IPS-NIHi7 (cell line): ENCODE results near the gene KRTAP27-1.

ENCODE experiments used
- DNase-seq: peaks from one replicate; pipeline ENCODE4 v3.0.0; 2012; ENCODE audit warnings: mixed read lengths; ENCODE audit errors: extremely low spot score

KRTAP27-1 gene, protein sequence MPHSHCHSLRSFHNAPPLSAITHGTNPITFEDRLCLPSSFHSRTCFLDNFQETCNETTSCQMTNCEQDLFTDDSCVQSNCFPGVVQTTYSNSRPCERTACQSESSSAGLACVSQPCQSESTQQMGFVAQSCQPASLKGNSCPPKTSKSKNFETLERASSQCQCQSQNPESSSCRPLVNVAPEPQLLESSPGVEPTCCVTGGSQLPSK

DNA sequence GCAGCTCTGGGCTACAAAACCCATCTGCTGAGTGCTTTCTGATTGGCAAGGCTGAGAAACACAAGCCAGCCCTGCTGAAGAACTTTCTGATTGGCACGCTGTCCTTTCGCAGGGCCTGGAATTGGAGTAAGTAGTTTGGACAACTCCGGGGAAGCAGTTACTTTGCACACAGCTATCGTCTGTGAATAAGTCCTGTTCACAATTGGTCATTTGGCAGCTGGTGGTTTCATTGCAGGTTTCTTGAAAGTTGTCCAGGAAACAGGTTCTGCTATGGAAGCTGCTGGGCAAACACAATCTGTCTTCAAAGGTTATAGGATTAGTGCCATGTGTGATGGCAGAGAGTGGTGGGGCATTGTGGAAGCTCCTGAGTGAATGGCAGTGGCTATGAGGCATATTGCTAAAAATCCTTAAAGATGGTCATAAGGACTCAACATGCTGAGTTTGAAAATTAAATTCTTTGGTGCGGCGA is at the start of gene KRTAP27-1:
Gene KRTAP27-1 (minus strand): TSS at position 419 of the 469 bp plus-strand sequence. CDS start 26 bp downstream, at position 393.
- no peak for DNase-seq

DNA sequence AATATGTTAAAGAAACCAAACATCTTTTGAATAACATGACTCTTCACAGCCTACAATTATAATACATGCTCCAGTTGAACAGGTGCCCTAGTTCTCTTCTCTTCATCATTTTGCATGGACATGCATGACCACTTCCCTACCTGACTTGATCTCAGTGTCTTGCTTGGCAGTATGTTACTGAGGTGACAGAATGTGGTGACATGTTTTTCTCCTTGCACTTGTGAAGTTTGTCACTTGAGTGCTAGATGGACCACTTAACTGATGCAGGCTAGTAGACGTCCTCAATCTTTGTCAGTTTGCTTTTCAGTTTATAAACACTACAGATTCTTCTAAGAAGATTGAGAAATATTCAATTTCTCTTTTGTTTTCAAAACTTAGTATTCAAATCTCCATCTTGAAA is 44.7 kb upstream of the KRTAP27-1 start:
- no peak for DNase-seq

DNA sequence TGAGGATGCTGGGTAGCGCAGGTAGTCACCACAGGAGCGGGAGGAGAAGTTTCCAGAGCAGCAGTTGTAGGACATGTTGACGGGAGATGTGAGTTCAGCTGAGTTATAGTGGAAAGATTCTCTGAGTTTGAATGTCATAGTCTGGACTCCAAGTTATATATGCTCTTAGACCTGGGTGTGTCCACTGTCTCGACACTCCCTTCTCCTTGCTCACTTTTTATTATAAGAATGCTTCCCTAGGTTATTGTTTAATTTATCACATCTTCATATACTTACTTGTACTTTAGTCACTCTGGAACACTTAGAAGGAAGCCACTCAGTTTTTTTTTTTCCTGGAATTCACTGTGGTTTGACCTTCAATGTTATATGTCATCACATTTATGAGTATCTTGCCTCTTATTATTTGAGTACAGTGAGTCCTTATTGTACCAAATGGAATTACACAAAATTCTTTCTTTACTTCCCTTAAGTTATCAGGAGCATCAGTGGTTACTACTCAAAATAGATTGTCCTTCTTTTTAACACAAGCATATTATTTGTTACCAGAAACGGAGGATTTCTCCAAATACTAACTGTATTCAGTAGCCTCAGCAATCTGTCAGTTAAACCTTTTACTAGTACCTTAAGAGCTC is 34.8 kb upstream of the KRTAP27-1 start, which contains the start of gene KRTAP13-2:
Gene KRTAP13-2 (minus strand): TSS at position 133 of the 632 bp plus-strand sequence. CDS start 58 bp downstream, at position 75.
- DNase-seq = no peak

DNA sequence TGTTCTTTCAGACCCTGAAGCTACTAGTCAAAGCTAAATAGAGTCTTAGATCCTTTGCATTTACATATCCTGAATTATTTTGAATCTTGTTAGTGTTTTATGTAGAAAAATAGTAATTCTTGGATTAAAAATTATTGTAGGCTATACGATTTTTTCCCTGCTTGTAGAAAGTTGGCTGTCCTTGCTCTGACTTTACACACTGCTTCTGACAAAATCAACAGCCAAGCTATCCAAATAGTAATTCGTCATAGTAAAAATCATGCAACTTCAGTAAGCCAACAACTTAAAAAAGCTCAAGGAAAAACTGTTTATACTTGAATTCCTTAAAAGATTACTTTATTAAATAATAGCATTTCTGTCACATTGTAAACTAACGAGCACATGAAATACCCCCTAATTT is 18.4 kb upstream of the KRTAP27-1 start:
- no peak for DNase-seq

DNA sequence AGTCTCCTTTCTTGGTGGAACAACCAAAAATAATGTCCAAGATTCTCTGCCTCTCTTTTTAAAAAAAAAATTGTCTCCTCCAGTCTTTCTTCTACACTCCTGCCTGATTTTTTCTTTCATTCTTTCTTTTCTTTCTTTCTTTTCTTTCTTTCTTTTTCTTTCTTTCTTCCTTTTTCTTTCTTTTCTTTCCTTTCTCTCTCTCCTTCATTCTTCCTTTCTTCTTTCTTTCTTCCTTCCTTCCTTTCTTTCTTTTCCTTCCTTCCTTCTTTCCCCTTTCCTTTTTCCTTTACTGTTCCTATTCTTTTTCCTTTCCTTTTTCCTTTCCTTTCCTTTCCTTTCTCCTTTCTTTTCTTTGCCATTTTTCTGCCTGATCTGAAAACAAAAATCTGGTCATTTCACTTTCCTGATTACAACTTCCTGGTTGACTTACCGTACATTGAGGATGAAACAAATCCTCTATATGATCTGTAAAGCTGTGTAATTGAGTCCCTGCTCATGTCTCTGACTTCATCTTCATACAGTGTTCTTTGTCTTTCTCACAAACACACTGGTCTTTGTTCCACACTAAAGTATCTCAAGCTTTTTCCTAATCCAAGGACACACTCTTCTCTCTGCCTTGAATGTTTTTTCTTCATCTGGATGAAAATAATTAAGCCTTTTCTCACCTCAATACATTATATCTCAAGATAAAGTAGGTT is 17.0 kb upstream of the KRTAP27-1 start:
- no peak for DNase-seq

DNA sequence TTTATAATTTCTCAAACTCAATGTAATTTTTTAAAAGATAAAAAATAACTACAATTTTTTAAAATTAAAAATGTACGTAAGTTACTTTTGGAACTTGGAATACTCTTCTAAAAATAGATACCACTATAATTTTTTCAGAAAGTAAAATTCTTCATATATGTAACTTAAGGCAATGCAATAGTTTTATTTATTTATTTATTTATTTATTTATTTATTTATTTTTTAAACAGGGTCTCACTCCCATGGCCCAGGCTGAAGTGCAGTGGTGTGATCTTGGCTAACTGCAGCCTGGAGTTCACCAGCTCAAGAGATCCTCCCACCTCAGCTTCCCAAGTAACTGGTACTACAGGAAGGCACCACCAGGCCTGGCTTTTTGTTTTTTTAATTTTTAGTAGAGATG is 14.0 kb upstream of the KRTAP27-1 start:
- DNase-seq = no peak

DNA sequence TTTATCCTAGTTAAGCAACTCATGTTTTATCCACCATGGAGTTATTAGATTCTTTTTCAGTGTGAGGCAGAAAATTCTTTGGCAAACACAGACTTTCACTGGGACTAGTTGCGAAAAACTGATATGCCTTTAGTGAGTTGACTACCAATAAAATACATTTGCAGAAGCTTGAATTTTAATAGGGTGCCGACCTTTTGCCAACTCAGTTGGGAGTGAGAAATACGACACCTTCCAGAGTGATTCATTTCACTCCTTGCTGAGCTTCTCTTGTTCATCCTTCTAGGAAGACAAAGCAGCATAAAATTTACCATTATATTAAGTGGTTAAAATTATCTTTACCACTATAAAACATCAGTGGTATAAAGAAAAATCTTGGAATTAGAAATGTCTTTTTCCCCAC is 12.1 kb upstream of the KRTAP27-1 start:
- DNase-seq = no peak

DNA sequence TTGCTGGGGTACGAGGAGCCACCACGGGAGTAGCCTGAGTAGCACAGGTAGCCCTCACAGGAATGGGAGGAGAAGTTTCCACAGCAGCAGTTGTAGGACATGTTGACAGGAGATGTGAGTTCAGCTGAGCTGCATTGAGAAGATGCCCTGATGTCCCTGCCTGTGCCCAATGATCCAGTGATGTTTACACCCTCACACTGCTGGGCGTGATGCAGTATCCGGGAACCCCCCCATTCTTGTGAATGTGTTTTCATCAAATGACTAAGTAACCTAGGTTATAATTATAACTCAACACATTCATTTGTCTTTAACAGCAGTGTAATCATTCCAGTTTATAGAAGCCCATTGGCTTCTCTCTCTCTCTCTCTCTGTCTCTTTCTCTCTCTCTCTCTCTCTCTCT is 11.0 kb upstream of the KRTAP27-1 start, which contains the start of gene KRTAP23-1:
Gene KRTAP23-1 (minus strand): TSS at position 101 of the 400 bp plus-strand sequence. CDS start 0 bp downstream, at position 101.
- DNase-seq = no peak

DNA sequence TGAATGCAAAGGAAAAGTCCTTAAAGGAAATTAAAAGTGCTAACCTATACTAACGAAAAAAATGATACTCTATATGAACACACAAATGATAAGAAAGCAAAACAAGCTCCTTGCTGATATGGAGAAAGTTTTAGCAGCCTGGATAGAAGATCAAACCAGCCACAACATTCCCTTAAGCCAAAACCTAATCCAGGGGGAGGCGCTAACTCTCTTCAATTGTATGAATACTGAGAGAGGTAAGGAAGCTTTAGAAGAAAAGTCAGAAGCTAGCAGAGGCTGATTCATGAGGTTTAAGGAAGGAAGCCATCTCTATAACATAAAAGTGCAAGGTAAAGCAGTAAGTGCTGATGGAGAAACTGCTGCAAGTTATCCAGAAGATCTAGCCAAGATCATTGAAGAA is 7.5 kb upstream of the KRTAP27-1 start:
- DNase-seq = no peak

DNA sequence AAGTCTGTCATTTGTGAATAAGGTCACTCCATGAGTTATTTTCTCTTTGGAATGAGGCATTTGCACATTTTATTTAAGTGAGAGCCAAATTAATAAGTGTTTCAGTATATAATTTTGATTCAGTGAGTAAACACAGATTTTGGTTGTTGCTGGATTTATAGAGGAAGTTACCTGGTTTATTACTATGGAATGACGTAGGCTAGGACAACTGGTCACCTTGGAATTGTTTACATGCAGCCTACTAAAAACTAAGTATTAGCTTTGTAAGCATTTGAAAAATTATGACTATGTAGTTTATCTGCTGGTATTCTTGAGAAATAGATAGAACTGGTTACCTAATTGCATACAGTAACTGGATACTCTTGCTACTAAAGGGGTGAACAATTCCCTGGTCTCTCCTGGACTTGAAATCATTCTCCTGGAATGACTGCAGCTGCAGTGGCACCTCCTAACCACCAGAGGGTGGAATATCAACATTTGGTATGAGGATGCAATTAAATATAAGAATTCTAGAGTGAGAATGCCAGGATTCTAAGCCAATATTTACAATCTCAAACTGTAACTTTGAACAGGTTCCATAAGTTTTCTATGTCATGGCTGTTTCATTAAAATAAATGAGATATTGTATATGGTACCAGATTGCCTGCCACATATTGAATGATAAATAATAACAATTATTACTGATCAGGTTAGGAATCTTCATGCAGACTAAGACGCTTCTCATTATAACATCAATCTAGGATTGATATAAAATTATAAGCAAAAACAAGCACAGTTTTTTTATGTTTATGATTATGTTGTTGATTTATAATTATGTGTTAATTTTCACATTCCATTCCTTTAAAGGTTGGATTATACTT is 3.5 kb upstream of the KRTAP27-1 start:
- DNase-seq = peak; percentile 61

DNA sequence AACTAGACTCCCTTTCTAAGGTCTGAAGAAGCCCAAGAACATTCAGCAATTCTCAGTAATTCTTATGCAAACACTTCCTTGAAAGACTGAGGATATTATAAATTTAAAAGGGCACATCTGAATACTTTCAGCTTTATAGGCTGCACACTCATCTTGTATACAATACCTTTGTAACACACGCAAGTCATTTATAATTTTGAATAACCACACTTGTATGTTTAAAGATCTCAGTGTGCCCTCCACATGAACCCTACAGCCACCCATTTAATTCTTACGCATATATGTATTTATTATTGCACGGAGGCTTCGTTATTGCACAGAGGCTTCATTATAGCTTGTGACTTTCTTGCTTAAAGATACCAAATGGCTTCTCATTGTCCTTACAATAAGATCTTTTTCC is 1.2 kb upstream of the KRTAP27-1 start:
- no peak for DNase-seq

DNA sequence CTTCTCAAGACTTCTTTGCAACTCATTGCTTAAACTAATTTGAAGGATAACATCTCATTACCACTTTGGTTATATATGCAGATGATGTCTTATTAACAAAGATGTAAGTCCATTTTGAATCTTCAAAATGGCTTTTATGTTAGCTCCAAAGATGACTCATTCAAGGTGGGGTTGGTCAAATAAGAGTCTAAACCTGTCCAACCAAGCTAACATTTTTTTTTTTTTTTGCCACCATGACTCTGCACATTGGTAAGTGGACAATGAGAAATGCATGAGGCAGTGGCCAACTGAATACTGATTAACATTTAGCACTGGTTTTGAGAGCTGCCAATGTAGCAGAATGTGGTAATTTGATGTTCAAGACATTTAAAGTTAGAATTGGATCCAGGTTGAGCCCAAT is 278 bp upstream of the KRTAP27-1 start:
- no peak for DNase-seq

DNA sequence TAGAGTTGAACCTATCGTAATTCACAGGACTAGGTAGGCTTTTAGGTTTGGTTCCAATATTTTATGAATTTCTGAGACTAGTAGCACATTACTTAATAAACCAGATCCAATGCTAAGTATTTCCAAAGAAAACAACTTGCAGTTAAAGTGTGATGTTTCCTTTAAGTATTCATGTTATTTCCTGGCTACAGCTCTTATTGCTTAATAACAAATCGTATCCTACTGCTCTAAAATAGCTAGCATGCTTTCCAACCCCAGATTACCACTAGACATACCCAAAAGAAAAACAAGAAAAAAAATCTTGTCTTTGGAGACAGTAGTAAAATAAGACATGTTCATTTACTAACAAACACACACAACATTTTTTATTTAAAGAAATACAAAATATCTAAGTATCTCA is 898 bp downstream of the KRTAP27-1 start:
- no peak for DNase-seq

DNA sequence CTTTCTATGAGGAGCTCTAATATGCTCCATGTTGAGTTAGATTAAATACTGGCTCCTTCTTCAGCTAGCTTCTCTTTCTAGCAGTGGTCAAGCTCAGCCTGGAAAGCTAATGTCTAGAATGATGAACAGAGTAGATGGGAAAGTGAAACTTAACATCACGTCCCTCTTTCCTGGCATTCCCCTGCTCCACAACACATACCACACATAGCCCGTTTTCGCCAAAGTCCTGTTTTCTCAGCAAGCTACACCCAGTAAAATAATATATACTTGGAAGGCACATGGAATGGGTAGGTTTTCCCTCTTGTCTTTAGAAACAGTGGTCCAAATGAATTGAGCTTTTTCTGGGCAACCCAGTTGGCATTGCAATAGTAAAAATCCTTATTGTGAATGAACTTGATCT is 3.8 kb downstream of the KRTAP27-1 start:
- no peak for DNase-seq

DNA sequence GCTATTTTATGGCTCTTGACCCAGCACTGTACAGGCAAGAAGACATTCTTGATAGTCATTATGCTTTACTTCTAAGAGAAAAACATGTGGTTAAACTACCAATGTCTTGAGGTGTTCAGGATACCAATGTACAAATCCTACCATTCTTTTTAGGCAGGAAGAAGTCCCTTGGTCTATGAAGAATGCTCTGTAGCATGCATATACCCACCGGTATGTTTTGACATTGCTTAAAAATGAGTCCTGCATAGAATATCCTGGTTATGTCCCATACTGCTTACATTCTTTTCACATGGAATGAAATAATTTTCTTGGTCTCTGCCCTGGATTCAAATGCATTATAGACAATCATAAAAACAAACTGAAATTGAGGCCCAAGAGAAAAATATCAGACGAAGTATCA is 4.8 kb downstream of the KRTAP27-1 start:
- no peak for DNase-seq

DNA sequence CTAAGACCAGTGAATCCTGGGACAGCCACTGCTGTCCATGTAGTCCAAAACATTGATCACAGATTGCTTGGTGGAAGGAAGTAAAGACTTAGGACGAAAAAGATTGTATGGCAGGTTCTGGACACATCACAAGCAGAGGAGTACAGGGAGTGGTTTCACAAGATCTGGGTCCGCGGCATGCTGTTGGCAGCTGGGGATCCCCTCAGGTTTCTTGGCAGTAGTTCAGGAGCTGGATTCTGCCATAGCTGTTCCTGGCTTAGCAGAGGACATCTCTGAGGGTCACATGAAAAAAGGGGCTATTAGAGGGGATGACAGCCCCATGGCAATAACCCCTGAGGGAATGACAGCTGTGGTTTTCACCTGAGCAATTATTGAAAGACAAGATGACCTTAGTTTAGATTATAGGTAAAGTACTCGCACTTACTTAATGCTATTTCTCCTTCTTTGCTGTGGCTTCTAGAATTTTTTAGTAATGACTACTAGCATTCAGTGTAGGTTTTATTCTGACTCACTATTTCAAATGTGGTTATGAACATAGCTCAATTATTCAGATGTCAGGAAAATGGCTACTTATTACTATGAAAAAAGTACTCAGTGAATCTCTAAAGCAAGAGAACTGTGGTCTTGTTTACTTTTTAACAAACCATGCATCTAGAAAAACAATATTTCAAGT is 8.2 kb downstream of the KRTAP27-1 start:
- no peak for DNase-seq

DNA sequence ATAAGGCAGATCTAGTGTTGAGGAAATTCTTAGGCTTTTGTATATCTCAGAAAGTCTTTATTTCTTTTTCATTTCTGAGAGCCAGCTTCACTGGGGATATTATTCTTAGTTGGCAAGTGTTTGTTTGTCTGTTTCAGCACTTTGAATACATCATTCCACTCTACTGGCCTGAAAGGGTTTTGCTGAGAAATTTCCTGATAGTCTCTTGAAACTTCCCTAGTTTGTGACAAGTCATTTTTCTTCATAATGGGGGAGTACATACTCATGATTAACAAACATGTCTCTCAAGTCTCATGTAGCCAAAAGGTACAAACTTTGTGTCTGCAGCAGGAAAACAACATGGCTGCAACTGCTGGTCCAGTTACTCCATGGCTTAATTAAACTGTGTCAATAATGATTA is 11.1 kb downstream of the KRTAP27-1 start:
- no peak for DNase-seq

DNA sequence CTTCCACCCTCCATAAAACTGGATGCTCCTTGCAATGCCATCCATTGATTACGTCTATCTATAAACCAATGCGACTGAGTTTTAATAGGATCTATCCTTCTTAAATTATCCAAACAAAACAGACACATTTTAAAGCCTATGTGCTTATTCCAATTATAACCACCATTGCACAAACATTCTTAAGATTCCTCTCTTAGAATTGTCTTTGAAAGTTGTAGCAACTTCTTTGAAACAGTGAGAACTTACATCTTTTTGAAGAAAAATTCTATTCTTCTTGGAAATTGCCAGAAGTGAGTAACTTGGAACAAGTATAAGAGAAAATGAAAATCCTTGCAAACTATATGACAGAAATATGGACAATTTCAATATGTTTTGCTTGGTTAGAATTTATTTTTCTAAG is 17.3 kb downstream of the KRTAP27-1 start, which contains the start of gene KRTAP26-1:
Gene KRTAP26-1 (minus strand): TSS at position 101 of the 400 bp plus-strand sequence. CDS start 280 bp downstream, outside the sequence.
- no peak for DNase-seq

DNA sequence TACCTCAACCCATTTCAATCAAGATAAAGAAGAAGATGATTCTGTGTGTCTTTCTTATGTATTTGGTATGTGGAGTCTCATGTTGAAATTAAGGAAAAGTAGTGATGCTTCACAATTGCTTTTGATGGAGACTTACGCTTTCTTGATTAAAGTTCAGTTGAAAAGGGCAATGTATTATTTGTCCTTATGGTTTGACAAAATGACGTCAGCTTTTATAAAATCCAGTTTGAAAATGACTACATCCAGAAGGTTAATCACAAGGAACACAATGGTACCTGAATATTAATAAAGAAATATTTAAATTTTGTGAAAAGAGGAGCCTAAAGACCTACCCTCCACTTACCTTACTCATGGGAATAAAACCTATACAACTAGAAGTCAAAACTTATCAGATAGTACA is 21.8 kb downstream of the KRTAP27-1 start:
- DNase-seq = no peak

DNA sequence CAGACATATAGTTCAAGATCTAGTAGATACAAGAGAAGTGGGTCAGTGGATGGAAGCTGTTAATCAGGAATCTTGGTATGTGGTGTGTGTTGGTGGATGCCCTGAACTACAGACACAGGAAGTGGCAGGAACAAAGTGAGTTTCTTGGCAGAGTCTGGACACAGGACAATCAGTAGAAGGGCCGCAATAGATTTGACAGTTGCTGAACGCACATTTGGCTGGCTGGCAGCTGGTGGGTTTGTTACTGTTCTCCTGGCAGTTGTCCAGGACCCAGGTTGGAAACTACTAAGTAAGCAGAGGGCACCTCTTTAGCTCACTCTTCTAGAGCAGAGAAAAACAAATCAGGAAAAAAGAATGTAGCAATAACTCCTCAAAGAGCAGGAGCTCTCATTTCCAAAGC is 30.6 kb downstream of the KRTAP27-1 start:
- no peak for DNase-seq

DNA sequence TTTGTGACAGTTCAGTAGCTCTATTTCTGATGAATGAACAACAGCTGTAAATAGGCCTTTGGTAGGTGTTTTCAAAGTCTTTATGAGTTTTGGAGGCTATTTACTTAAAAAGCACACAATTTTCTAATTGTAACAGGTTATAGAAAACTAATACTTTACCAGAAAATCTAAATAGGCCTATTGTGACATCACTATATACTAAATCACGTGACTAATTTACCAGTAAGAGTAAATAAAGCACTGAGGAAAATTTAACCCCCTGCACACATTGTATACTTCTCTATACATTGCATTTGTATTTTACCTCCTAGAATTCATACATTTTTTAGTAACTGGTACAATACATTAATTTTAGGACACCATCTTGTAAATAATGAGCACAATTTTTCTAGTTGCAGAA is 32.4 kb downstream of the KRTAP27-1 start:
- no peak for DNase-seq
